GM18499 (cell line): ENCODE measurements around the gene FBLN2.

Source experiments
- ATAC-seq: cut with Tn5 transposase; IDR thresholded peaks from one replicate; pipeline ENCODE4 v1.9.1; 2021; ENCODE audit warnings: moderate number of reproducible peaks; ENCODE audit not compliant: insufficient read depth, unreplicated experiment

FBLN2 gene

GRCh38 chr3:13563321-13563720, 14.4 kb downstream of the FBLN2 start:
- no peak for ATAC-seq

- ATAC-seq, result no peak
Observed at GRCh38 chr3:13563911-13564310, 15.0 kb downstream of the FBLN2 start.

GRCh38 chr3:13564751-13565560, 16.0 kb downstream of the FBLN2 start:
- ATAC-seq, result no peak

GRCh38 chr3:13565581-13566452, 16.9 kb downstream of the FBLN2 start:
- no peak for ATAC-seq

GRCh38 chr3:13566453-13566748, 17.5 kb downstream of the FBLN2 start:
- no peak for ATAC-seq

- no peak for ATAC-seq
Observed at GRCh38 chr3:13566769-13567310, 17.9 kb downstream of the FBLN2 start.

- ATAC-seq, result no peak
Observed at GRCh38 chr3:13567684-13568514, 19.0 kb downstream of the FBLN2 start.

GRCh38 chr3:13568515-13569028, 19.6 kb downstream of the FBLN2 start:
- no peak for ATAC-seq

- no peak for ATAC-seq
Observed at GRCh38 chr3:13569201-13569600, 20.3 kb downstream of the FBLN2 start.

GRCh38 chr3:13569641-13570390, 20.9 kb downstream of the FBLN2 start:
- ATAC-seq, result no peak

- ATAC-seq, result no peak
Observed at GRCh38 chr3:13570391-13571194, 21.7 kb downstream of the FBLN2 start.

GRCh38 chr3:13571264-13571663, 22.3 kb downstream of the FBLN2 start:
- no peak for ATAC-seq

GRCh38 chr3:13571831-13572750, 23.2 kb downstream of the FBLN2 start:
- ATAC-seq, result no peak

GRCh38 chr3:13572926-13573623, 24.1 kb downstream of the FBLN2 start:
- no peak for ATAC-seq

GRCh38 chr3:13574083-13574797, 25.3 kb downstream of the FBLN2 start:
- ATAC-seq, result no peak

GRCh38 chr3:13574798-13575451, 26.0 kb downstream of the FBLN2 start:
- ATAC-seq, result no peak
